GM19023 (cell line): ENCODE results near the gene RFX3.
A peak's percentile ranks its signal among the peaks of the same experiment; 100 is the strongest.
"Not testable (repeated sequence)": the region's sequence is repeated elsewhere in the genome, so short reads cannot be mapped to it uniquely, and the experiment has no call there.

ENCODE experiments used
- ATAC-seq: cut with Tn5 transposase; IDR thresholded peaks from one replicate; pipeline ENCODE4 v1.9.1; 2021; ENCODE audit warnings: mild to moderate bottlenecking, moderate library complexity; ENCODE audit not compliant: unreplicated experiment

Gene RFX3

GRCh38 chr9:3361116-3361515, 164.7 kb downstream of the RFX3 start:
- ATAC-seq, result no peak

GRCh38 chr9:3360245-3360644, 165.6 kb downstream of the RFX3 start:
- ATAC-seq, result no peak

DNA sequence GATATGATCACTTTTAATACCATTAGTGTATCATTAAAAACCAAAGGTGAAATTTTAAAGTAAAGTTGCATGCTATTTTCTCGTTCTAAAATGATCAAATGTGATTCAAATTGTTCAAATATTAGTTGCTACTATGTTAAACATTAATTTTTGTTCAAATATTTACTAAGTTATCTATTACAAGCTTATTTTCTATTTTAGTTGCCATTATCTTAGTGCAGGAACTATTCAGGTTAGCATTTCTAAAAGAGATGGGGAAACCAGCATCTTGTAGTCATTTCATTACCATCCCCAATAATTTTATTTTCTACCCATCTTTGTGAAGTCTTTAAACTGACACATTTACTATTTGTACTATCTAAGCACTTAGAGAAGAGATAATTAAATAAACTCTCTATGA, 166.0 kb downstream of the RFX3 start:
- no peak for ATAC-seq

GRCh38 chr9:3359048-3359692, 166.6 kb downstream of the RFX3 start:
- no peak for ATAC-seq

GRCh38 chr9:3348169-3348568, 177.6 kb downstream of the RFX3 start:
- no peak for ATAC-seq

DNA sequence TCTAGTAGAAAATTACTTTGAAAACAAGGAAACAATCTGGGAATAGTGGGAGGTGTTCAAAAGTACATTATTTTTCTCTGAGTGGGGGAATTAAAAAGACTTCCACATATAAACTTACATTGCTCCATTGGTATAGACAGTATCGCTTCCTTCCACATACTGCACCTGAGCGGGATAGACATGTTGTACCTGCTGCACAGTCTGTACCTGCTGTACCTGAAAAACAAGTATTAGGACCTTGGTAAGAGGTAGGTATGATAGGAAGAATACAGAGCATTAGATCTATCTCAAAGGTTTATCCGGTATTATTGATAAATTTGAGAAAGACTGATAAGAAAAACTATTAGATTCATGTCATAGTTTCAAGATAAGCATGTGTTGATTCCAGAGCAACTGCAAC, 179.3 kb downstream of the RFX3 start:
- ATAC-seq, result no peak

DNA sequence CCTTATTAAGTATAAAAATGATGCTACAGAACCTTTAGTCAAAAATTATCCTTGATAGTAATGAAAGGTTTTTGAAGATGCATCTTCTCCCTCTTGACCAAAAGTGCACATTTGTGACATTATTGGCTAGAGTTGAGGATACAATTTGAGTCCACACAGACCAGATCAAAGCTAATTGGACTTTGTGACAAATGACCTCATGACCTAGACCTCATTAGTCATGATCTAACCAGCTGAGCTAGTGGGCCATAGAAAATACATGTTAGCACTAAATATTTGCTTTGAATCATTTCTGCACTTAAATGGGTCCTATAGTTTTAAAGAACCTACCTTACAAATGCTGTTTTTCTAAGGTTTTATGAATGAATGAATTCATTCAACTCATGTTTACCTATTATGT, 182.1 kb downstream of the RFX3 start:
- no peak for ATAC-seq

DNA sequence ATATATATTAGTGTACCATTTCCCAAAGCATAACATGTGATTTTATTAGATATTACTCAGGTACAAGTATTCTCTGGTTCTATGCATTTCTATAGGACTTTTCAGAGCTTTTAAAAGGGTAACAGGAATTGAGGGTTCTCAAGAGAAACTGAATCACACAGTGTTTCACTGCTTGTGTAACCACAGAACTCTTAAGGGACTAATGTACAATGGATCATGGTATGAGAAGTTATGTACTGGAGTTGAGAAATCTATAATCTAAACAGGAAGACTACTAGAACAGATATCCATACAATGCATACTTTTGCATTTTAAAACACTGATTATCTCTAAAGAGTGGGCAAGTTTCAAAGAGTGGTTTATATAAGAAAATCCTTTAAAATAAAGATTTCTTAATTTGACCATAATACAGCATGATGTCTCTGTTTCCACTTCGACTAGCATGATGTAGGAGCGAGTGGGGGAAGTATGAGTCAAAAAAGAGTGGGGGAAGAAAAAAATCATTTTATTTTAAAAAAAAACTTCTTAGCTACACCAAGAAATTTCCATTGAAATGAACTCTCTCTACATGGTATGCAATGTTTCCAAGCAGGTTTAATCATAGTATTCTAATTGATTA, 183.5 kb downstream of the RFX3 start:
- no peak for ATAC-seq

DNA sequence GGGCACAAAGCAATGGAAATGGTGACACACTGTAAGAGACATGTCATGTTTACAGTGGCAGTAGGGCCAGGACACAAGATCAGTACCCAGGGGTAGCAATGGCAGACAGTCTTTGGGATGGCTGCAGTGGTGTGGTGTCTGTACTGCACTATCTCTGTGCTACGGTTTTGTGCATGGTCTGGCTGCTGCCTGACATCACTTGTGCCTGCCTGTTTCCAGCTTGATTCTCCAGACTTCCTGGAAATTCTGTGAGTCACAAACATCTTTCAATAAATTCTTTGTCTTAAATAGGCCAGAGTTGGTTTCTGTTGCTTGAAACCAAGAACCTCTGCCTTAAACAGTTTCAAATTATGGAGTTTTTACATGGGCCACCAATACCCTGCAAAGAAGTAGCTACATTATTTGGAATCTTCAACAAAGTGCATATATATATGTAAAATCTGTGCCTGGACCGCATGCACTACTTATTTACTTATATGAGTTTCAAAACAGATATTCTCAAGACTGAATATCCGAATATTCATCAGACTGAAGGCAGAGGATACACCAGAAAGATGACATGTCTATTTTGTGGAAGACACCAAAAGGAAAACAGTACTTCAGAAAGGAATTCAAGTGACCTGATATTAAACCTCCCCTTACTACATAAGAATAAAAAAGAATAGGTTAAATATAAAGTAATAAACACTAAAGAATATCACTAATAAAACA, 188.1 kb downstream of the RFX3 start:
- no peak for ATAC-seq

DNA sequence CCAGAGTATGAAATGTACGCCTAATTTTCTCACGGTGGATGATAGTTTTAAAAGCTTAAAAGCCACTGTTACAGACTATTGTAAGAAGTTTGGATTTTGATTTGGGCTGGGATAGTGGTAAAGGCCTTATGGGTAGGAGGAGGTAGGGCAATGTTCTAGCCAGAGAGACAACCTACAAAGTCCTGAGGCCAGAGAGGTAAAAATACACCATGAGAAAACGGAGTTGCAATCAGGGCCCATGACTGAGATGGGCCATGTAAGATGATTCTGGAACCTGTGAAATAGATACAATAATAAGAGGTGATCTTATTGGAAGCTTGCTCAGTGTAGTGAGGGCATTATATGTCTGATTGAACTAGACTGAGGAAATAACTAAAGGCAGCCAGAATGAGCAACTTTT, 188.8 kb downstream of the RFX3 start:
- ATAC-seq, result no peak

GRCh38 chr9:3332802-3333201, 193.0 kb downstream of the RFX3 start:
- no peak for ATAC-seq

DNA sequence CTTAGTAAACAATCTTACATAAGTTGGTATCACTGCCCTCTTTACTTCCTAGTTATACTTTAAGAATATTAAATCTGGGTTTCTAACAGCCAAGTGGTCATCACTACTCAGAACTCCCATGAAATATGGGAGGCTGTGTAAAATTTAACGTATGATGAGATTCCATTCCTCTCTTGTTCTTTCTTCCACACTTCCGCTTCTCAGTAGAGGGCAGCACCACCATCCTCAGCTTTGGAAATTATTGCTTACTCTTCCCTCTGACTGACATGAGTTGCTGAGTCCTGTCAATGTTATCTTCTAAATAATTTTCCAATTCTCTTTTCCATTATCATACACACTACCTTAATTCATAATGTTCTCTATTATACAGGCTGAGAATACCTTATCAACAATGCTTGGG, 194.0 kb downstream of the RFX3 start:
- no peak for ATAC-seq

DNA sequence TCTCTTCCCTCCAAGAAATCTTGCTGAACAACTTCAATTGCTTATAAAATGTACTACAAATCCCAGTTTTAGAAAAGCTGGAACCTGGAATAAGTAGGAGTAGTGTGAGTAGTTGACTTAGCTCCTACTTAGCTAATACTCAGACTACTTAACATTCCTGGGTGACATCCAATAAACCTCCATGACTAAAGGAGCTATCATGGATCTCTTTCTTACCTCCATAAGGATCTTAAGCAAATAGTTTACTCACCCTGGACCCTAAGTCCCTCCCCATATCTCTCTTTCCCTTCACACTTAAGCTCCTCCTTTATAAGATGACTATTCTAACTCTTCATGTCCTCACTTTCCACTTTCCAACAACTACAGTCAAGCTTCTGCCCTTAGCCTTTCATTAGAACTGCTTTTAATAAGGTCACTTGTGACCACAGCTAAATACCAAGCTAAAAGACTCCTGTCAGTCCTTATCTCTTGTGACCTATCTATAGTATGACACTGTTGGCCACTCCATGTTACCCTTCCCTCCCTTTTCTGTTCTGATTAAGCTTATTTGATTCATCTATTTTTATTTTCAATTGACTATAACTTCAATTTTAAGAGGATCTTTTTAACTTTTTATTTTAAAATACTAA, 194.9 kb downstream of the RFX3 start:
- ATAC-seq, result no peak

GRCh38 chr9:3329361-3329760, 196.4 kb downstream of the RFX3 start:
- ATAC-seq, result no peak

DNA sequence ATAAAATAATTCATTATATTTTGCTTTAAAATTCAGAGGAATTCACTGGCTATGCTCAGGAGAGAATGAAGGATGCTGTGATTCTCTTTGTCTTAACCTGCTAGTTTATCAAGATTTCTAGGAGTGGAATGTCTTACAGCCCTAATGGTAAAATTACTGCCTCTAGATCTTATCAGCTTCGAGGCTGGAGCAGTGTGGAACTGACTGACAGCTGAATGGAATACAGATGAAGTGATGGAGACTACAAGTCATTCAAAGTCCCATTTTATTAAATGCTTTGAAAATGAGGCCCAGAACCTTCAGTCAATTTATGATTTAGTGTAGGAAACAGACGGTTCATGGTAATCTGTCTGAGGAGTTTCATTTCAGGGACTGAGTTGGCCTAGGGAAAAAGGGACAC, 202.1 kb downstream of the RFX3 start:
- ATAC-seq, result no peak

DNA sequence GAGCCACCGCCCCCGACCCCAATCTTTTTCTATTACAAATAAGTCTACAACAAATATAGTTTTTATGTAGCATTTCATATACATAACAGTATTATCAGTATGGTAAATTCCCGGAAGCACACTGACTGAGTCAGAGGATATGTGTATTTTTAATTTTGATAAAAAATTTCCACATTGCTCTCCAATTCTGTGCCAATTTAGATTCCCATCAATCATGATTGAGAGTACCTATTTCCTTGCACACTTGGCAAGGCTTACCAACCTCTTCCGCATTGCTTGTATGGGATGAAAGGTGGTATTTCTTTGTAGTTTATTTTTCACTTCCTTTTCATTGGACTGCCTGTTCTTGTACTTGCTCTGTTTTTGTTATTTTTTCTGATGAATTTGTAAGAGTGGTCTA, 204.6 kb downstream of the RFX3 start:
- no peak for ATAC-seq

GRCh38 chr9:3312595-3312994, 213.2 kb downstream of the RFX3 start:
- not testable (repeated sequence) for ATAC-seq

DNA sequence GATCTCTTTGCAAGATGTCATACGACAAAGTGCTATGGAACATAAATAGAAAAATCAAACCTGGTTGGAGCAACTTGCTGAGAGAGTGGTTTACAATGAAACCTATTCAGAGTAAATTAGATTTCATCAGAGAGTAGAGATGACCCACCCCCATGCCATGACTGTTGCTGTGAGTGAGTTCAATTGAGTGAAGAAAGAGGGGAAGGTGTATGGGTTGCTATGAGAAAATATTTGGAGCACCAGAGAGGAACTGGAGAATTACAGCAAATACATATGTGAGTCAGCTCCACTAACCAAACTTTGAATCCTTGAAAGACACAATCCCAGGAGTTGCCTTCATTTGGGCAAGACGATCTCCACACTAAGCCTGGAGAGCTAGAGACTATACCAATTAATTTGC, 217.2 kb downstream of the RFX3 start:
- ATAC-seq, result no peak

GRCh38 chr9:3304388-3304787, 221.4 kb downstream of the RFX3 start:
- not testable (repeated sequence) for ATAC-seq

GRCh38 chr9:3299872-3300271, 225.9 kb downstream of the RFX3 start:
- peak; percentile 99 for ATAC-seq

- ATAC-seq, result no peak
Measured at GRCh38 chr9:3296536-3296935, 229.3 kb downstream of the RFX3 start.

DNA sequence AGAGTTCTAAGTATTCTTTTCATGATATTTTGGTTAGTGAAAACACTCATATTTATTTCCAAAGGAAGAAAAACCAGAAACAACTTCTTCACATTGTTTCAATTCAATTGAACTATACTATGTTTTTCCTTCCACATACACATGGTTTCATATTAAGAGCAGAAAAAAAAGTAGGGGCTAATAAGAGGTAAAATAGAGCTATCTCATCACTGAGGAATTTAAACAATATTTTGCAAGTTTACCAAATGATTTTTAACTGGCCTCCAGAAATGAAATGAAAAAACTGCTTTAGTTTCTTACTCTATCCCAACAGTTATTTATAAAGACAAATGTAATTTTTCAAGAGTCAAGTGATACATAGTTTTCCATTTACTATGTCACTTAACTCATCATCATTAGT, 233.5 kb downstream of the RFX3 start:
- ATAC-seq, result no peak
